Mesendoderm (in vitro differentiated cells): Measurements from ENCODE around the gene LAPTM5.

Source experiments
- DNase-seq: peaks from one replicate; pipeline ENCODE4 v3.0.0; 2013
- H2AK5ac ChIP-seq: 2 replicates; pipeline ENCODE4 v1.6.1; 2013; ENCODE audit warnings: low read length, inconsistent platforms
- H2BK120ac ChIP-seq: 2 replicates; pipeline ENCODE4 v1.6.1; 2013; ENCODE audit warnings: low read depth, mild to moderate bottlenecking, low read length, moderate library complexity, mixed read lengths
- H2BK15ac ChIP-seq: replicated peaks from 2 replicates; pipeline ENCODE4 v1.6.1; 2013; ENCODE audit warnings: low read depth, mild to moderate bottlenecking, moderate library complexity
- H2BK5ac ChIP-seq: 2 replicates; pipeline ENCODE4 v1.6.1; 2013; ENCODE audit warnings: low read length, inconsistent platforms
- H3K18ac ChIP-seq: 2 replicates; pipeline ENCODE4 v1.6.1; 2013; ENCODE audit warnings: mild to moderate bottlenecking, low read length, mixed read lengths
- H3K23ac ChIP-seq: one replicate; pipeline ENCODE4 v1.6.1; 2013; ENCODE audit warnings: low read length
- H3K27ac ChIP-seq: 2 replicates; pipeline ENCODE4 v1.5.1; 2013; ENCODE audit warnings: low read depth, mild to moderate bottlenecking, inconsistent platforms, low read length, moderate library complexity
- H3K27me3 ChIP-seq: 2 replicates; pipeline ENCODE4 v1.6.1; 2013; ENCODE audit warnings: low read length, control low read depth, mild to moderate bottlenecking, inconsistent platforms; ENCODE audit not compliant: insufficient read depth, poor library complexity
- H3K36me3 ChIP-seq: 2 replicates; pipeline ENCODE4 v1.6.1; 2013; ENCODE audit warnings: low read length, inconsistent platforms; ENCODE audit not compliant: control insufficient read depth, insufficient read depth
- H3K4ac ChIP-seq: one replicate; pipeline ENCODE4 v1.6.1; 2013; ENCODE audit warnings: low read depth, mild to moderate bottlenecking, low read length, moderate library complexity
- H3K4me1 ChIP-seq: 2 replicates; pipeline ENCODE4 v1.6.1; 2013; ENCODE audit warnings: low read depth, low read length, inconsistent platforms; ENCODE audit not compliant: control insufficient read depth
- H3K4me2 ChIP-seq: 2 replicates; pipeline ENCODE4 v1.6.1; 2013; ENCODE audit warnings: low read length
- H3K4me3 ChIP-seq: 2 replicates; pipeline ENCODE4 v1.5.1; 2013; ENCODE audit warnings: mild to moderate bottlenecking, low read length
- H3K56ac ChIP-seq: one replicate; pipeline ENCODE4 v1.6.1; 2013; ENCODE audit warnings: low read length
- H3K79me1 ChIP-seq: 2 replicates; pipeline ENCODE4 v1.6.1; 2013; ENCODE audit warnings: low read length, inconsistent platforms
- H3K79me2 ChIP-seq: 2 replicates; pipeline ENCODE4 v1.6.1; 2013; ENCODE audit warnings: mild to moderate bottlenecking, low read length; ENCODE audit not compliant: control insufficient read depth, insufficient read depth
- H3K9ac ChIP-seq: 2 replicates; pipeline ENCODE4 v1.6.1; 2013; ENCODE audit warnings: low read length, inconsistent platforms
- H4K5ac ChIP-seq: one replicate; pipeline ENCODE4 v1.6.1; 2013; ENCODE audit warnings: low read length
- H4K8ac ChIP-seq: one replicate; pipeline ENCODE4 v1.6.1; 2013; ENCODE audit warnings: low read depth, mild to moderate bottlenecking, control low read depth, low read length, moderate library complexity
- WGBS: extraction: QIAGEN DNeasy Blood & Tissue Kit; methylation state at CpG from one replicate; pipeline ENCODE4 v1.1.7; 2013; ENCODE audit warnings: low lambda C conversion rate, missing lambda C conversion rate; ENCODE audit not compliant: insufficient coverage; ENCODE audit errors: extremely low coverage; 5-methylcytosine and 5-hydroxymethylcytosine counted together

Gene LAPTM5

DNA sequence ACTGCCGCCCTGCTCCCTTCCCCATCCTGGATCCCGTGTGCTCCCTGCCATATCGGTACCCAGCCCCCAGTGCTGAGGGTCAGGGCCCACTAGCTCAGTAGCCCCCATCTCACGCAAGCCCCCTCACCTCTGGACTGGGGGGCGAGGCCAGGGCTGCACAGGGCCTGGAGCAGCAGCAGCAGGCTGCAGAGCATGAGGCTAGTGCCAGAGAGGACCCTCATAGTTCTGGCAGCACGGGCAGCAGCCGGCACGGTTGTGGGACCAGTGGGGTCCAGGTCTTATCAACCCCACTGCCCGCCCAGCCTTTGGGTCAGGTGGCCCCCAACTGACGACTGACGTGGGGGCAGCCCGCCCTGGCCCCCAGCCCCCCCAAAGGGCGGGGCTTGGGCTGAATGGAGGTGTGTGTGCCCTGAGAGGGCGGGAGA is 34.2 kb downstream of the LAPTM5 start, which contains the start of gene MATN1:
MATN1 (minus strand) TSS at position 255 of the 425 bp plus-strand sequence; CDS start at position 221, 34 bp downstream.
- Histone ChIP-seq H3K56ac (no peak within 1 kb of the TSS), H4K8ac (no peak within 1 kb of the TSS), H3K79me1 (no peaks in the 10 kb centered on the region), H3K4ac (no peak within 1 kb of the TSS), H3K4me3 (no peak within 1 kb of the TSS), H3K36me3 (no peaks in the 10 kb centered on the region), H2BK120ac (no peak within 1 kb of the TSS), H3K27me3 (no peaks in the 10 kb centered on the region), H3K4me1 (no peaks in the 10 kb centered on the region), H3K27ac (no peak within 1 kb of the TSS), H3K79me2 (no peaks in the 10 kb centered on the region), H2AK5ac (no peak within 1 kb of the TSS), H3K18ac (no peak within 1 kb of the TSS), H3K4me2 (no peak within 1 kb of the TSS), H3K9ac (no peak within 1 kb of the TSS), H2BK5ac (no peak within 1 kb of the TSS), H4K5ac (no peak within 1 kb of the TSS), H3K23ac (no peak within 1 kb of the TSS), H2BK15ac (no peak within 1 kb of the TSS)
- DNase-seq: no peak
- no CpG with 5 or more reads among the region's 14 CpGs for WGBS

DNA sequence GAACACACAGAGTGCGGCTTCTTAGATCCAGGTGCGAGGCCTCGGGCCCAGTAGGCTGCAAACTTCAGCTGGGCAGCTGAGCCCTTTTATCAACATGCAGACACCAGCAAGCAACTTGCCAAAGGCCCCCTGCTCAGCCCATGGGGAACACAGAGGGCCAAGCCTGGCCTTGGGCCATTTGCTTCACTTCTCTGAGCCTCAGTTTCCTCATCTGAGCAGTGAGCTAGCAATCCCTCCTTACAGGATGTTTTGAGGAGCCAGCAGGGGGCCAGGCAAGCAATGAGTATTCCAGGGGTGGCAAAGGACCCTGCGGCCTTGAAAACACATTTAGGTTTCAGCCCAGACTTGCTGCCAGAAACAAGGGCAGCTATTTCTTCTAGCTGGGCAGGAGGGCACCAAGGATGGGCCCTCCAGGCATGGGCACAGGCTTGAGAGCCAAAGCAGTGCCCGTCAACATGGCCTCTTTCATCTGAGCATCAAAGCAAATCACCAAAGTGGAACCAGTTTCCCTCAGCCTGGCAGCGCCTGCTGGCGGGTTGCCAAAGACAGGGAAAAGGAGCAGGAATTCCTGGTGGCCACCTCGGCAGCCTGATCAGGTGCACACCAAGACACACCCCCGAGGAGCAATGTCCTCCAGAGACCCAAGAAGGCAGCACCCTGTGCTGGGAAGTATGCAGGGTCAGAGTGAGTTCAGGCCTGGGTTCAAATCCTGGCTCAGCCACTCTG is 35.6 kb downstream of the LAPTM5 start:
- H3K56ac ChIP-seq: no peak overlapping the region
- no peak overlapping the region for H3K4ac ChIP-seq
- H3K27me3 ChIP-seq: no peaks in the 10 kb centered on the region
- no peak overlapping the region for H3K18ac ChIP-seq
- no peaks in the 10 kb centered on the region for H3K79me1 ChIP-seq
- H3K4me3 ChIP-seq: no peak overlapping the region
- H2AK5ac ChIP-seq: no peak overlapping the region
- no peak overlapping the region for H3K23ac ChIP-seq
- no peaks in the 10 kb centered on the region for H3K4me1 ChIP-seq
- no peak overlapping the region for H3K9ac ChIP-seq
- H2BK5ac ChIP-seq: no peak overlapping the region
- no peak overlapping the region for H3K4me2 ChIP-seq
- no peak overlapping the region for H4K8ac ChIP-seq
- H3K36me3 ChIP-seq: no peaks in the 10 kb centered on the region
- H2BK15ac ChIP-seq: no peak overlapping the region
- no CpG with 5 or more reads among the region's 9 CpGs for WGBS
- H3K79me2 ChIP-seq: no peaks in the 10 kb centered on the region
- H2BK120ac ChIP-seq: no peak overlapping the region
- DNase-seq: no peak
- H3K27ac ChIP-seq: no peak overlapping the region
- H4K5ac ChIP-seq: no peak overlapping the region

DNA sequence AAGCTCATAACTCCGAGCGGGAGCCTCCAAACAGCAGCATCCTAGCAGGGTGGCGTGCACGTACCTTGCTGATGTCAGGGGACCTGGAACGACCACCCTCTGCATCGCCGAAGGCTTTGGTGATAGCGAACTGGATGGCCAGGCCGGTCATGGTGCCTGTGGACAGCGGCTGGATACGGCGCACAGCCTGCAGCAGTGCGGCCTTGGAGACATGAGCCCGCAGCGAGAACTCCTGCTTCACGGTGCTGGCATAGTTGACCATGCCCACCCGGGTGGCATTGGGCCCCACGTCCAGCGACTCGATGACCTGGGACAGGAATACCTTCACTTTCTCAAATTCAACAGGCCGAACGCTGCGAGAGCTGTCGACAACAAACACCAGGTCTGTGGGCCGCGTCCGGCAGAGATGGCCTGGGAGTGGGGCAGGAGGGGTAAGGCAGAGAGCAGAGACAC is 36.2 kb downstream of the LAPTM5 start:
- WGBS: no CpG with 5 or more reads among the region's 27 CpGs
- no peaks in the 10 kb centered on the region for H3K4me1 ChIP-seq

DNA sequence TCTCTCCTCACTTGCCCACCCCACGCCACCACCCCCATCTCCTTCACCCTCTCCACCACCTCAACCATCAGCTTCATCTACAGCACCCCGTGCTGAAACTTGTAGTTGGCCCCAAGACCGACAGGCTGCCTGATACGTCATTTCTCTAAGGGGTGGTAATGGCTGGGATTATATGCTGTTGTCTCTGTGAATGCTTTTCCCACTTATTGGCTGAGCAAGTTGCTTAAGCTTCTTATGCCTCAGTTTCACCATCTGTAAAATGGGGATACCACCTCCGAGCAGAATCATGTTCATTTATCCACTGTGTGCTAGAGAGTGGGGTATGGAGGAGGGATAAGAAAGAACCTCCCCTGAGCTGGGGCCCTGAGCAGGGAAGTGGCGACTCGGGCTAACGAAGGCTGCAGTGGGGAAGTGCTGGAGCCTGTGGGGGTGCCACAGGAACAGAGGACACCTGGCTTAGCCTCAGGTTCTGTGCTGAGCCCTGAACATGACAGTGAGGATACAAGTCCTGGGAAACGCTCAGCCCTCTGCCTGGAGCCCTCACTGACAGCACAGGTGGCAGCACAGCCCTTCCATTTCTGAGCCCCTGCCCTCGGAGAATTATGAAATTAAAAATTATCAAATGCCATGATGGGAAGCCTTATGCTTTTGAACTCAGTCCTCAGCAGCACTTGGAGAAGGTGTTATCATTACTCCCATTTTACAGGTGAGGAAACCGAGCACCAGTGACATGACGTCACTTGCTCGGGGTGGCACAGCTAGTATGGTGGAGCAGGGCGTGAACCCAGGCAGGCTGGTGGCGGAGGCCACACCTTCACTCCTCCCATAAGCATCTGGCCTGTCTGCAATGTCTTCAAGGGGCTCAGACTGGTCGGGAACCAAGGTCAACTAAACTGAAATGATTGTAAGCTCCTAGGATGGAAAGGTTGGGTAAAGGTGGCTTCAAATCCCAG is 37.0 kb downstream of the LAPTM5 start:
- no peak overlapping the region for H2BK5ac ChIP-seq
- H3K36me3 ChIP-seq: no peaks in the 10 kb centered on the region
- no peak overlapping the region for H2AK5ac ChIP-seq
- WGBS: no CpG with 5 or more reads among the region's 16 CpGs
- H4K5ac ChIP-seq: no peak overlapping the region
- H3K79me1 ChIP-seq: no peaks in the 10 kb centered on the region
- DNase-seq: no peak
- H3K4me3 ChIP-seq: no peak overlapping the region
- H3K4me1 ChIP-seq: no peaks in the 10 kb centered on the region
- no peaks in the 10 kb centered on the region for H3K79me2 ChIP-seq
- no peak overlapping the region for H2BK15ac ChIP-seq
- no peak overlapping the region for H4K8ac ChIP-seq
- H3K4ac ChIP-seq: no peak overlapping the region
- H3K27me3 ChIP-seq: no peaks in the 10 kb centered on the region
- no peak overlapping the region for H3K4me2 ChIP-seq
- H3K27ac ChIP-seq: no peak overlapping the region
- H2BK120ac ChIP-seq: no peak overlapping the region
- no peak overlapping the region for H3K23ac ChIP-seq
- no peak overlapping the region for H3K9ac ChIP-seq
- no peak overlapping the region for H3K56ac ChIP-seq
- no peak overlapping the region for H3K18ac ChIP-seq

More for the DNA sequence above, 36.2 kb downstream of the LAPTM5 start:
- Histone ChIP-seq H4K8ac (no peak overlapping the region), H3K36me3 (no peaks in the 10 kb centered on the region), H3K27ac (no peak overlapping the region), H3K56ac (no peak overlapping the region), H3K4me3 (no peak overlapping the region), H4K5ac (no peak overlapping the region), H3K4me2 (no peak overlapping the region), H2BK120ac (no peak overlapping the region), H3K18ac (no peak overlapping the region), H3K9ac (no peak overlapping the region), H3K27me3 (no peaks in the 10 kb centered on the region), H2BK5ac (no peak overlapping the region), H2BK15ac (no peak overlapping the region), H3K79me1 (no peaks in the 10 kb centered on the region), H3K23ac (no peak overlapping the region), H3K4ac (no peak overlapping the region), H3K79me2 (no peaks in the 10 kb centered on the region), H2AK5ac (no peak overlapping the region)
- no peak for DNase-seq

DNA sequence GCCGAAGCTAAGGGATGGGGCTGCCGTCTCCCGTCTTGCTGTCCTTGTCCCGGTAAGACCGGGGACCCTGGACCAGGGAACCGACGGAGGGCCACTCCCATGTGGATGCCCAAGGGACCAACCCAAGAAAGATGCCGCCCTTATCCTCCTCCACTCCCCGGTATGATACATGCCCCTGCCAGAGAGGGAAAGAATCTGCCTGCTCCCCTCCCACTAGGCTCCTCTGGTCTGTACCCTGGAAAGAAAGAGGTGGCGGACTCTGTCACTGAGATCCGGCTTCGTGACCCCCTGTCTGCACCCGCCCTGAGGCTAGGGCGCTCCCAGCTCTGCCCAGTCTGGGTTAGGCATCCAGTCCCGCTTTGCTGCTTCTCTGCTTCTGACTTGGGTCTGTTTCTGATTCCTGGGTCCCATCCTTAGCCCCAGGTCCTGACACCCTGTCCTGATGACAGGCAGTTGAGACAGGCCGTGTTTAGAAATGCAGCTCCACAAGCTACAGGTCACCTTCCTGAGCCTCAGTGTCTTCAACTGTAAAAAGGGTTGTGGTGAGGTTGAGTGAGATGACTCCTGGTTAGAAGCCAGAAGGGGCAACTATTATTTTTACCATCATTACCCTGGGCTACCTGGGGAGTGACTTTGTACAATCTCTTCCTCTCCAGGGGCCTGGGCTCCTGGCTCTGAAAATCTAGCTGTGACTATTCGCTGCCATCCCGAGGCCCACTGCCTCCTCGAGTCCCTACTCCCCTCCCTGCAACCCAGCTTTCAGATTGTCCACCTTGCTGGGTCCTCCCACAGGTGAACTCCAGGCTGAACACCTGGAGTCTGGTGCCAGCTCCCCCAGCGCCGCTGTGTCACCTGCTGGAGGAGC is 37.9 kb downstream of the LAPTM5 start:
- no peak overlapping the region for H3K18ac ChIP-seq
- peak overlapping the region; percentile 2 for H3K56ac ChIP-seq
- H2BK120ac ChIP-seq: no peak overlapping the region
- no peak overlapping the region for H4K8ac ChIP-seq
- no peak overlapping the region for H3K4ac ChIP-seq
- H2AK5ac ChIP-seq: no peak overlapping the region
- no peaks in the 10 kb centered on the region for H3K79me2 ChIP-seq
- no peak overlapping the region for H3K27ac ChIP-seq
- H3K4me3 ChIP-seq: no peak overlapping the region
- no CpG with 5 or more reads among the region's 21 CpGs for WGBS
- H2BK5ac ChIP-seq: no peak overlapping the region
- H4K5ac ChIP-seq: no peak overlapping the region
- no peaks in the 10 kb centered on the region for H3K4me1 ChIP-seq
- no peaks in the 10 kb centered on the region for H3K79me1 ChIP-seq
- no peak overlapping the region for H3K4me2 ChIP-seq
- no peak for DNase-seq
- H3K27me3 ChIP-seq: no peaks in the 10 kb centered on the region
- H3K9ac ChIP-seq: no peak overlapping the region
- H2BK15ac ChIP-seq: no peak overlapping the region
- H3K23ac ChIP-seq: no peak overlapping the region
- H3K36me3 ChIP-seq: no peaks in the 10 kb centered on the region
